ENCODE measurements around the gene LHX5. TPM values are rescaled to one million over a fixed set of nuclear protein-coding genes. Genes with fewer than 3 reads are reported as not detected.

Gene LHX5
- total and polyA plus RNA-seq, 4 donors, result not detected

GRCh38 chr12:113438523-113439300 lies 33.0 kb downstream of the LHX5 start:
- H3K27me3 ChIP-seq (ENCODE audit: control insufficient read depth in 4 of 4, insufficient read depth in 4 of 4, low read length in 3 of 4), result no peaks in the 10 kb centered on the region
- no peak for TF ChIP-seq REST (IDR thresholded peaks at IDR 0.05)
- WGBS, result 88% methylated on average over 4 of the region's 4 CpGs

GRCh38 chr12:113437729-113438100 lies 34.0 kb downstream of the LHX5 start:
- no peaks in the 10 kb centered on the region for H3K9me3 ChIP-seq (ENCODE audit: control insufficient read depth in 4 of 4, low read length in 3 of 4)
- no peak for DNase-seq (ENCODE audit: low spot score)
- H3K4me3 ChIP-seq (ENCODE audit: low read depth in 1 of 3, low read length in 3 of 3), result no peak overlapping the region
- TF ChIP-seq JUND (IDR thresholded peaks at IDR 0.05) (no peak), ZBTB33 (IDR thresholded peaks at IDR 0.05) (no peak), MAX (IDR thresholded peaks at IDR 0.05) (no peak), FOXA1 (IDR thresholded peaks at IDR 0.05) (no peak), REST (IDR thresholded peaks at IDR 0.05) (no peak), FOXA2 (IDR thresholded peaks at IDR 0.05) (no peak), NR2F2 (IDR thresholded peaks at IDR 0.05) (no peak), TAF1 (conservative IDR thresholded peaks at IDR 0.05) (no peak), ATF3 (IDR thresholded peaks at IDR 0.05) (no peak), YY1 (IDR thresholded peaks at IDR 0.05) (no peak), RXRA (IDR thresholded peaks at IDR 0.05) (no peak), HNF4G (IDR thresholded peaks at IDR 0.05) (no peak), CTCF (IDR thresholded peaks at IDR 0.05; ENCODE audit: low read depth, low read length, missing input control) (no peak), SP1 (IDR thresholded peaks at IDR 0.05) (no peak), GABPA (IDR thresholded peaks at IDR 0.05 in 1 of 2, conservative IDR thresholded peaks at IDR 0.05 in 1 of 2) (no peak), EGR1 (IDR thresholded peaks at IDR 0.05; ENCODE audit: low read depth in 2 of 2) (no peak), RAD21 (IDR thresholded peaks at IDR 0.05) (no peak), HNF4A (conservative IDR thresholded peaks at IDR 0.05) (no peak)
- H3K27ac ChIP-seq (ENCODE audit: low read depth in 1 of 2, low read length in 2 of 2), result no peak overlapping the region
- WGBS, result 83% methylated on average over 9 of the region's 9 CpGs
- H3K9ac ChIP-seq (ENCODE audit: low read depth in 1 of 2, low read length in 2 of 2), result no peak overlapping the region
- H3K27me3 ChIP-seq (ENCODE audit: control insufficient read depth in 4 of 4, insufficient read depth in 4 of 4, low read length in 3 of 4), result no peaks in the 10 kb centered on the region
- H3K36me3 ChIP-seq (ENCODE audit: control insufficient read depth in 4 of 4, insufficient read depth in 3 of 4, low read depth in 1 of 4, low read length in 3 of 4), result peaks cover 0 to 8% (median 1%) of the 10 kb centered on the region in 4 donors
- no peaks in the 10 kb centered on the region for H3K4me1 ChIP-seq (ENCODE audit: control insufficient read depth in 4 of 4, insufficient read depth in 4 of 4, low read length in 3 of 4)

More at GRCh38 chr12:113438523-113439300, 33.0 kb downstream of the LHX5 start:
- Histone ChIP-seq H3K27ac (ENCODE audit: low read depth in 1 of 2, low read length in 2 of 2) (no peak overlapping the region), H3K4me3 (ENCODE audit: low read depth in 1 of 3, low read length in 3 of 3) (no peak overlapping the region), H3K4me1 (ENCODE audit: control insufficient read depth in 4 of 4, insufficient read depth in 4 of 4, low read length in 3 of 4) (no peaks in the 10 kb centered on the region), H3K9me3 (ENCODE audit: control insufficient read depth in 4 of 4, low read length in 3 of 4) (no peaks in the 10 kb centered on the region), H3K9ac (ENCODE audit: low read depth in 1 of 2, low read length in 2 of 2) (no peak overlapping the region), H3K36me3 (ENCODE audit: control insufficient read depth in 4 of 4, insufficient read depth in 3 of 4, low read depth in 1 of 4, low read length in 3 of 4) (peaks cover 0 to 8% (median 1%) of the 10 kb centered on the region in 4 donors)
- no peak for DNase-seq (ENCODE audit: low spot score)
